NCI-H1092 treated with DMSO at 0.1 percent for 48 hours (cell line): Measurements from ENCODE around the gene VWF.

Source experiments
- DNase-seq: peaks from one replicate; lab custom pipeline; 2025; lab: John Stamatoyannopoulos, UW

Gene VWF

DNA sequence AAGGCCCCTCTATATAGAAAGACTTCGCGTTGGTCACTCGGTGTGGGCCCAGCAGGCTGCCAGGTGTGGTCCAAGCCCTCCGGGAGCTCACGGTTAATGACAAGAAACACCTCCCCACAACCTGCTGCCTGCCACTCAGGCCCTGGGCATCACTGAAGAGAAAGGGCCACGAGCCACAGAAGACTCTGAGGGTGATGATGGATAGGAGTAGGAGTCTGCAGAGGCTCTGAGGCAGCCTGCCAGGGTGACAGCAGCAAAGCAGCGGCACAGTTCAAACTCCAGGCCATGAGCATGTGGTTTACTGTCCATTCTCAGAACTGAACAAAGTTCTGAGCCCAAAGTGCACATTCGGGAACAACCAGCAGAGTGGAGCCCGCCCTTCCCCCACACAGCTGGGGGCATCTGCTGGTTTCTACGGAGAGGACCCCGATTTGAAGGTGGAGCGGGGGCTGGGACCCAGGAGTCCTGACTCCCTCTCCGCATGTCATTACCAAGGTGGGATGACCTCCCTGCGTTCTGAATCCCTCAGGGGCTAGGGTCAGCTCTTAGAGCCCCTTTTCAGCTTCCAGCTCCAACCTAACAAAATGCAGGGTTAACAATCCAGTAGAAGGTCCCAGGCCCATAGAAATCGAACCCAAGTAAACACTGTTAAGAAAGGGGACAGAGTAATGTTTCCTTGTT lies 65.8 kb downstream of the VWF start:
- no peak for DNase-seq

DNA sequence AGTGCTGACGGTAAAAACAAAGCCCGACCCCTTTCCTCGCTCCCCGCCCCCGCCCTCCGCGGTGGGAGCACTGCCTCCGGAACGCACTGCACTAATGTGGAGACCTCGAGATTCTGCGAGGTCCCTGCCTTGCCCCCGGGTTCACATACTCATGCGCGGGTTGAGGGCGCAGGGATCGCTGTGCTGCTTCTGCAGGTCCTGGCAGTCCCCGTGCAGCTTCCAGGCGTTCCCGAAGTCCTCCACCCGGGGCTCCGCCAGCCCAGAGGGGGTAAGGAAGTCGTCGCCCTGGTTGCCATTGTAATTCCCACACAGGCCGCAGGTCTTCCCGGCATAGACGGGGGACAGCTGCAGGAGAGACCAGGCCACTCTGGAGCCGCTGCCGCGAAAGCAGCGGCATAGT lies 66.8 kb downstream of the VWF start:
- DNase-seq: no peak

DNA sequence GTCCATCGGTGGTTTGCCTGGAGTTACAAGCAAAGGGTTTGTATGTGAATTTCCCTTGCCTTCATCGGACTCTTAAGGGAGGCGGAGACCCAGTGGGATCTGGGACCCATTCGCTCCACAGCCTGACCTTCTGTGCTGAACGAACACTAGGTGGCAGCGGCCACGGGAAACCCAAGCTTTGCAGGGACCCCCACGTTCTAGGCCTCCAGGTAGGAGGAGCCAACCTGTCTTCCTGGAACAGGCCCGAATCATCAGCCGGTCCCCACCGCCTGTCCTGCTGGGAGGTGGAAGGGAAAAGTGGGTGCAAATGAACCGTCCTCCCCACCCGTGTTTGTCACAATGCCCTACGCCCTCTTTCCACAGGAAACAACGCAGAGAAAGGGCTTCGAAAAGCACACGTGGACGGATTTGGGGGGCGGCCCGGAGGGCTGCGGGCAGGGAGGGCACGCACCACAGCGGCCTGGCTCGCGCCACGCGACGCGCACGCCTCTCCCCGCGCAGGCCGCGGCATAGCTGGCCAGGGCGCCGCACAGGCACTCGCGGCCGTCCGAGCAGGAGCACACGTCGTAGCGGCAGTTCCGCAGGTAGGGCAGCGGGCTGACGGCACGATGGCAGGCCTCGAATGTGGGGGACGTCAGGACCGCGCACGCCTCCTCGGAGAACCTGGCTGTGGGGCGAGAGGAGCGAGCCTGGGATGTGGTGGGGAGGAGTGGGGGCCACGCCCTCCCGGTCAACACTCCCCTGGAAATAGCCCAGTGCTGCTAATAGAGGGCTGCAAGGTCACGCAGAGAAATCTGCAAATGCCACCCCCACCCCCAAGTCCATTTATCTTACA lies 67.8 kb downstream of the VWF start:
- no peak for DNase-seq

DNA sequence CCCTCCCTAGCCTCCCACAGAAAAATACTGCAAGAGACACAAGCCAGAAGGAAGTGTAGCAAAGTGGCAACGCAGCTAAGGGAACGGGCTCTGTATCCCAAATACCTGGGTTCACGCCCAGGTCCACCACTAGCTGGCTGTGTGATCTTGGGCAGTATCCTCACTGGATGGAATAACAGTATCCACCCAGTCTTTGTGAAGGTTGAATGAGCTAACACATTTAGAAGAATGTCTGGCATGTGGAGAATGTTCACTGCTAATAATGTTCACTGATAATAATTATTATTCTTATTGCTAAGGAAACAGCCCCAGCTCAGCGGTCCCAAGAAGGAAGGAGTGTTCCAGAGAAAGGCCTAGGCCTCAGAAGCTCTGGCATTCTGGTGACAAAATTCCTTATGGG lies 70.9 kb downstream of the VWF start:
- no peak for DNase-seq

DNA sequence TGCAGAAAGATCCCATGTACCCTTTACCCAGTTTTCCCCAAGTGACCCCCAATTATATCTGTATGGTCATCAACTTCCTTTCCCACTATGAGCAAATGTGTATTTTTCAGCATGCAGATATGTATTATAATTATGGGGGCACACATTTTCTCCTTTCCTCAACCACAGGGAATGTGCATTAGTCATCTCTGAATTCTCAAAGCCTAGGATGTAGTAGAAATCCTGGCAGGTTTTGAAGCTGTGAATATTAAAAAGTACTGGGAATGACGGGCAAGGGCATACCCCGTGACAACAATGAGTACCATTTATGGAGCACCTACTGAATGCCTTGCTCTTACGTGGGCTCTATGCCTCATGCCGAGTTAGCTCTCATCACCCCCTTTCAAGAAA lies 71.5 kb downstream of the VWF start:
- no peak for DNase-seq

DNA sequence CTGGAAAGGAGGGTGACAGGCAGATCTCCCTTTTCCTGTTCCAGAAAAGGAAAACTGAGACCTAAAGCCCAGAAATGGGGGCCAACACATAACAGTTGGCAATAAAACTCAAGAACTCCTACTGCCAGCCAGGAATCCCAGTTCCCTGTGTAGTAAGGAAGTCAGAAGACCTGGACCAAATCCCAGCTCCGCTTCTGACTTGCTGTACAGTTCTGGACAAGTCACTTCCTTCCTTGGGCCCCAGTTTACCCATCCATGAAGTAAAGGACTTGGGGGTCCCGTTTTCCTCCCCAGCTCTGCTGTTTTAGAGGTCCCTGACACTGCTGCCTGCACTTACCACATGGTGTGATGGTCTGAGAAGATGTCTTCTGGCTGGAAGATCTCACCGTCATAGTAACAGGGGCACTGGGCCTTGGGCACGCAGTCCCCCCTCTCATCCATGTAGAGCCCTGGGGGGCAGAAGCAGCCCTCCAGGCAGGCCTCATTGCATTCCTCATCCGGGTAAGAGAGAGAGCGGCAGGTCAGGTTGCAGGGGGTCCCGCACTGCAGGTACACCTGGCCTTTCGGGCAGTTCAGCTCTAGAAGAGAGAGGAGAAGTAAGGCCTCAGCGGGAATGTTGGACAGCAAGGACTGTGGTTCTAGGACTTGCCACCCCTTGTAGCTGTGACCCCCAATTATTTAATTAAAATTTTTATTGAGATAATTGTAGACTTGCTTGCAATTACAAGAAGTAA lies 72.1 kb downstream of the VWF start:
- no peak for DNase-seq

DNA sequence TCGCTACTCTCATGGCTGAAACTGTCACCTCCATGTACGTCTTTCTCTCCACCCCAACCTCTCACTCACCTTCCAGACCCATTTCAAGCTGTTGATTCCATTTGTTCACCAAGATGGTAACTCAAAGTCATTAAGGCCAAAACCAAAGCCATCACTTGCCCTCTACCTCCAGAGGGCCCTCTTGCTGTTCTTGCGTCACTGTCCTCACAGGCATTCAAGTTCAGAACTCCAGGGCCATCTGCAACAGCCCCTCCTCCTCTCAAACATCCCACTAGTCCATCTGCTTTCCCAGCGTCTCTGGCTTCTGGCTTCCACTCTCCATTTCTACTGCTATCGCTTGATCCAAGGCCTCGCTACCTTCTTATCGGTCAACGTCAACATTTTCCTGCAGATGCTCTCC lies 74.5 kb downstream of the VWF start:
- no peak for DNase-seq

DNA sequence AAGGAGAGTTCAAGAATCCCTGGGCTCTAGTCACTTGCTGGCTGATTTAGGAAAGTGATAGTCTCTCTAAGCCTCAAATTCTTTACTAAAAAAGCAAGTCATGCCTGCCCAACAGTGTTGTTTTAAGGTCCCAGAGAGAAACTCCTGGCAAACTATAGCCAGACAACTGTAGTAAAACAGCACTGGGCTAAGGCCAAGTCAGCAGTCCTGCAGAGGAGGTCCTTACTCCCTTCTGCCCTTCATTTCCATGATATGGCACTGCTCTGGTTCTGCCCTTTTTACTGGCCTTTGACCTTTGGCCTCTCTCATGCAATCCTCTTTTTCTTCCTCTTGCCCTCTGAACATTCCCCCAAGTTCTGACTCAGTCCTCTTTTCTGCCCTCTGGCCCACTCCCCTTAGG lies 74.9 kb downstream of the VWF start:
- DNase-seq: no peak

DNA sequence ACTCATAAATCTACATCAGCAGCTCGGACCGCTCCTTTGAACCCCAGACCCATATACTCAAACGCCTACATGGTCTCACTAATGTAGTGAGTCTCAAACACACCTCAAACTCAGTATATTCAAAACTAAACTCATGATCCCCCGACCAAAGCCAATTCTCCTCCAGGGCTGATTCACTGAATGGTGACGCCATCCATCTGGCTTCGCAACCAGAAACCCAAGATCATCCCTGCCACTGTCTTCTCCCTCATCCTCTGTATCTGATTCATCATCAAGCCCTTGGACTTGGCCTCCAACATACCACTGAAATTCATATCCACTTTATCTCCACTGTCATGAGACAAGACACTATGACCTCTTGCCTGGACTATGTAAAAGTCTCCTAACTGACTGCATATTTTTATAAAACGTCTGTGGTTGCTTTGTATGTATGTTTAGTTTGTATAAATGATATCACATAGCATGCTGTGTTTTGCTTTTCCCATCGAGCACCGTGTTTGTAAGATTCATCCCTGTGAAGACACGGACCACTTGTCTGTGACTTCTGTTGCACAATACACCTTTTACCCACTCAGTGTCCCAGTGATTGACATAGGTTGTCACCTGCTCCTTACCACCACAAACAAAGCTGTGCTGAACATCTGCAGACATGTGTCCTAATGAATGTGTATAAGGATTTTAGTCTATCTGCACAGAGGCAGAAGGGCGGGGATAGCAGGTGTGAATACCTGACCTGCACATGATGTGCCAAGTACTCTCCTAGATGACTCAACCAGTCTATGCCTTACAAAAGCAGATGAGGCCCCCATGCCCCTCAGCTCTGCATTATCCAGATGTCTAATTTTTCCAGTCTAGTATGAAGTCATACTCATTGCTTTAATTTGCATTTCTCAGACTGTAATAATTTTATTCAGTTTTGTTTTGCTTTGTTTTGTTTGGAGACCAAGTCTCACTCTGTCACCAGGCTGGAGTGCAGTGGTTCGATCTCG lies 76.9 kb downstream of the VWF start:
- no peak for DNase-seq

DNA sequence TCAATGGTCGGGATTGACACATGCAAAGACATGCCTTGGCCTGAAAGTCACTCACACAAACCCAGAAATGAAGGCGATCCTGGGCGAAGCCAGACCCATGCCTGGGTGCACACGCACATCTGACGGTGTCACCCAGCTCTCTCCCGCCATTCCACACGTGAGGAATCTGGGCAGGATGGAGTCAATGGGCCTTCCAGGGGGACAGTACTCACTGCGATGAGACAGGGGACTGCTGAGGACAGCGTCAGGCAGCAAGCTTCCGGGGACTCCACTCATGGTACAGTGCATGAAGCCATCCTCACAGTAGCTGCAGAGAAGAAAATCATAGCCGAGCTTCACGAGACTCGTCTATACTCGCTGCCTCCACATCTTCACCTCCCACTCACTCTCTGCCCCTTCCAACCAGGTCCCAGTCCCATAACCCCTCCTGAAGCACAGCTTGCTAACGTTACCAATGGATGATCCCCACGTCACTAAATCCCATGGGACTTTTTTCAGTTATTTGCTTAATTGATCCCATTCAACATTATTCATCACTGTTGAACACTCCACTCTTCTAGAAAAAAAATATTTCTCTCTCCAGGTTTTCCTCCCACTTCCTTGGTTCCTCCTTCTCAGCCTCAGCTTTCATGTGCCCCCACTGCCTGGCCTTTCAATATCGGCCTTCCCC lies 77.8 kb downstream of the VWF start:
- DNase-seq: no peak

DNA sequence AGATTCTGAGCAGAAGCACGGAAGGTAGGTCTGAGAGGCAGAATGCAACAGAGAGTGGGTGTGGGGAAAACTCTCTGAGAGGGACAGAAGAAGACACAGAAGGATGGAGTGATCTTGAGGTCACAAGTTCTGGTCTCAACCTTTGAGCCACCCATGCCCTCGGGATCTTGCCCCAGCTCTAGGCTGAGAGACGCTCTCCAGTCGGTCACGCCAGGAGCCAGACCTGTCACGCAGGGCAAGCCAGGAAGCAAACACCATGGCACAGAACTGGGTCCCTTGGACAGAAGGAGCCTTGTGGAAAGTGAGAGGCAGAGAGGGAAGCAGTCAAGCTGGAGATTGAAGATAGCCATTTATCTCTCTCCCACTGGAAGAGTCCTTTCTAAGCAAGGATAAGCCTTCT lies 79.0 kb downstream of the VWF start:
- DNase-seq: no peak

DNA sequence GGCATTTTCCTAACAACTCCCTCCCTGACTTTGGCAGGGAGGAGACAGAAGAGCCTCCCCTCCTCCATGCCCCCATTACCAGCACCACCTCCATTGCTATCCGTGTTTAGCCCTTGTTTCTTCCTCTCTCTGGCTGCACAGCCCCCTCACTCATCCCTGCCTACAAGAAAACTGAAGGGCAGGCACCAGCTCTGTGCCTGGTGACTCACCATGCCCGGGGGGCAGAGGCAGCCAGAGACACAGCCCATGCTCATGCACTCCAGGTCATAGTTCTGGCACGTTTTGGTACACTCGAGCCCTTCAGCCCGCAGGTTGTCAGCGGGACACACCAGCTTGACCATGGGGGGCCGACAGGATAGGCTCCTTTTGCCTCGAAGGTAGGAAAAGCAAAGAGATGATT lies 80.4 kb downstream of the VWF start:
- no peak for DNase-seq

DNA sequence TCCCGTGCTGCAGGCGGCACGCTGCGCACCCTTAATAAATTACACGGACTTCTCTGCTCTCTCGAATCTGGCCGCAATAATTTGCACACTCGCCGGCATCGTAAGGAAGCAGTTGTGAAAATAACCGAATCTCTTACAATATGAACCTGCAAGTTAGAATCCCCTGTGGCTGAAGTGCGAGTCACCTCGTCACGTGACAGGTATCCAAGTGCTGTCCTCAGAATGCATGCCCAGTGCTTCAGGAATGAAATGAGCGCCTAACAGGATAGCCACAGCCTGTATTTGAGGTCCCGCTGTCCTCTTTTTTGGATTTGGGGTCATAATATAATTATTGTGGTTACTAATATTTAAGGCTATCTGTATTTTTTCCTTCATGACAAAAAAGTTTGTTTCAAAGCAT lies 82.0 kb downstream of the VWF start:
- DNase-seq: no peak

DNA sequence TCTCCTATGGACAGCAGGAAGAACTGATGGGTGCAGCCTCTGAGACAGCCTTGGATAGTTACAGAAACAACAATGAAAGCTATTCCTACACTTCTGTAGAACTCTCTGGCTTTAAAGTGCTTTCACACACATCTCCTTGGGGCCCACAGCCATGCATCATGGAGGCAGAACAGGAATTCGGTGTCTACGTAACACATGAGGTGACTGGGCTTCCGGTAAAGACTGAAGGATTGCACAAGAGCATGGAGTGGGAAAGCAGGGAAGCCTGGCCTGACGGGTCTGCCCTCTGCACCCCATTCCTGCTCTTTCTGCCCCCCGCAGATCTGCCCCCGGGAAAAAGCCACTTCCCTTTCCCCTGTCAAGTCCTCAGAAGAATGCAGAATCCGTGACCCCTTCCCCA lies 82.6 kb downstream of the VWF start:
- no peak for DNase-seq

DNA sequence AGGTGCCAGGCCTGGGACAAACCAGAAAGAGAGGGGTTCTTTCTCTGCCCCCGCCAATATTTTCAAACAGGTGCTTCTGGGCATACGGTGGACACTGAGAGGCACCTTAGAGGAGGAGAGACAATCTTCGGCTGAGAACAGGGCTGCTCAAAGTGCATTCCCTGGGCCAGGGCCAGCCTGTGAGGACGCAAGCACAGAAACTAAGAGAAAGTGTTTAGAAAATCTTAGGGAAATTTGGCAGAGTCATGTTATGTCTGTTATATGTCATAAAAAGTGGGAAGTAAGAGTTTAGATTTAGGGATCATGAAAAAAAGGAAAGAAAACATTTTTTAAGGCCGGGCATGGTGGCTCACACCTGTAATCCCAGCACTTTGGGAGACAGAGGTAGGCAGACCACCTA lies 83.7 kb downstream of the VWF start:
- no peak for DNase-seq

DNA sequence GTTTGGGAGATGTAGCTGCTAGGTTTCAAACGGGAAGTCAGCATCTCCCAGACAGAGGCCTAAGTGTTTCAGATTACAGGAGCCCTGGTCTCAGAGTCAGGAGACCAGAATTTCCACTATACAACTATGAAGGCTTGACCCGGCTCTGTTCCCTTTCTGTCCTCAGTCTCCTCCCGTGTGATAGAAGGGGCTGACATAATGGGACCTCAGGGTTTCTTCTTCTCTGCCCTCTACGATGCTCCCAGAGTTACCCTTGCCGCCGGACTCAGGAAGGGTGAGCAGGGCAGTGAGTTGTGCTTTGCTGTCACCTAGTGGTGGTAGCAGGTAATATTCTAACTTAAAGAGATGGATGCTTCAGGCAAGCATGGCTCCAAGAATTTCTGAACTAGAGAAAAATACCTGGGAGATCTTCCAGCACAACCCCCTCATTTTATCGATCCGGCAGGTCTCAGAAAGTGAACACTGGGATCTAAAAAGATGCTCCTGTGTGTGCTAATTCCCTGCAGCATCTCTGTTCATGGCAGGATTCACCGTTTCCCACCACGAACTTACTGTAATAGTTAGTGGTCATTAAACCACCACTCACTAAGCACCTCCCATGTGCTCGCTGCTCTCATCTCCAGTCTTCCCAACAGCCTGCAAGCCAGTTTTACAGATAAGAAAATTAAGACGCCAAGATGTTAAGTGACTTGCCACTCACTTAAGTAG lies 84.4 kb downstream of the VWF start:
- DNase-seq: peak; percentile 60

DNA sequence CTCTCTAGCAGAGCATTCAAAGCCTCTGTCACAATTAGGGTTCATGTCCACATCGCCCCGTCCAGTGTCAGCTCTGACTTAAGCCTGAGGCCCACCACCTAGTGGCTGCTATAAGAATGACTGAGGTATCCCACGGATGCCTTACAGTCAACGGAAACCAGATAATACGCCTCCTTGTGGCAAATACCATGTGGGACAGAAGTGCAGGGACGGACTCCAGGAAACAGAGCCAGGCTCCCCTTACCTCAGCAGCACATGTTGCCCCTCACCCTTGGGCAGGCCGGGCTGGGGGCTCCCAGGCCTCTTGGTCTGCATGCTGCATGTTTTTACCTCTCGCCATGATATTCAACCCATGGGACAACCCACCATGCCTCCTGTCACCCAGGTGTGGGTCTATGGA lies 86.3 kb downstream of the VWF start:
- peak; percentile 31 for DNase-seq

DNA sequence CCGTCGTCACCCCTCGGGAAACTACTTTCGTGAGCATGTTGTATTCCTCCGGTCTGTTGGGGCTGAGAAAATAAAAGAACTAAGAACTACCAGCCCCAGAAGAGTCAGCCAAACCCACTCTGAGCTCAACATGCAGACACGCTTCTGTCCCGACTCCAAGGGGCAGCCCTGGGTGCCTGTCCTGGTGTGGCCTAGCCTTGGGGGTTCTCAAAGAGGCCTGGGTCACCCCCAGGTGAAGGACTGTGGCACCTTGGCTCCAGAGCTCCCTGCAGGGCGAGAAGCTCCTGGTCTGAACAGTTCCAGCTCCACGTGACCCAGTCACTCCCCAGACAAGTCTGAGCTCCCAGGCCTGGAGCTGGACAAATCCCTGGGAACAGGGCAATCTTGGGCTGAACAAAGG lies 87.0 kb downstream of the VWF start:
- DNase-seq: no peak

DNA sequence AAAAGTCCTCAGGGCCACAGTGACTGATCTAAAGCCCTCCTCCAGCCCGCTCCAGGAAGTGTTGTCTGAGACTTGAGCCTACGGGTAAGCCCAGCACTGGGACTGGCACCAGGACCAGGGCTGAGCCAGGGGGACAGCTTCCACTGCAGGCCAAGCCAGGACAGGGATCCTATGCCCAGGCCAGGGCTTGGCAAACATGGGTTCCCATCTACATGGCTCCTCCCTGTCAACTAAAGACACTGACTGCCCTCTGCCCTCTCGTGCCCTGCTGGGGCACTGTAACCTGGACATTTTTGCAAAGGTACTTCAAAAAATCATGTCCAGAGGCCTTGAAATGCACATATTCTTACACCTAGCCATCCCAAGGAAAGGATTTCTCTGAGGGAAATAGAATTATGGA lies 88.0 kb downstream of the VWF start:
- DNase-seq: no peak

DNA sequence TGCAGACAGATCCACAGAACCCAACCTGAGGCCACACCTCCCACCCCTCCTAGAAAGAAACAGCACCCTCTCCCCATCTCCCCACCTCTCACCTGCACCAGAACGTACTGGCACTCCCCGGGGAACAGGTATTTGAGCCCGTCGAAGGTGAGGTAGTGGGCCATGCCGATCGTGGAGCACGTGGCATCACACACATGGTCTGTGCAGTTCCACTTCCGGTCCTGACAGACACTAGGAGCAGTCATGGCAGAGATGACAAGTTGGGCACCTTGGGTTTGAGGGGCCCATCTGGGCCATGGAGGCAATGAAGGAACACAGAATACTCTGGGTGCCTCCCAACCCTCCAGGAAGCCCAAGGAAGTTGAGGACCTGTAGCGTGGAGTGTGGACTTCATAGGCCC lies 89.9 kb downstream of the VWF start:
- no peak for DNase-seq

DNA sequence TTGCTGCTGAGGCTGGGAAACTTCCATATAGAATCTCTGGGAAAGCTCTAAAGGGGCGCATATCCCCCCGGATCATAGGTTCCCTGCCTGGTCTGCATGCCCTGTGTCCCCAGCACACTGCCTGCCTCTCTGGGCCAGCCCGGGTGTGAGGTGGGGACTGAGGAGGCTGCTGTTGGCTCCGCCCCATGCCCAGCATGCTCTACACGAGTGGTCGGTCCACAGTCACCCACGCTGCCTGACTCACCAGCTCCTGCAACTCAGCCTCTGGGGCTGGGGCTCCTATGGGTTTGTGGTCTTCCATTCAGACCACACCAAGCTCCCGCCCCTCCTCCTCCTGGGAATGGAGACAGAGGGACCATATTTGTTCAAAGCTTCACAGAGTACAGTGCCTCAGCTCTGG lies 90.9 kb downstream of the VWF start:
- no peak for DNase-seq
